Esophagus (tissue), 2 donors: ENCODE measurements around the gene P2RX7. TPM values are rescaled to one million over a fixed set of nuclear protein-coding genes. Genes with fewer than 3 reads are reported as not detected.

Experiments used
- H3K27ac ChIP-seq, 2 donors: one replicate each; pipeline ENCODE4 v1.5.1; 2013; ENCODE audit warnings: low read depth in 2 of 2, mild to moderate bottlenecking in 2 of 2, inconsistent platforms in 1 of 2, low read length in 1 of 2, moderate library complexity in 1 of 2
- H3K27me3 ChIP-seq, 2 donors: one replicate each; pipeline ENCODE4 v1.6.1; 2013; ENCODE audit warnings: low read length in 2 of 2, control low read depth in 1 of 2, mild to moderate bottlenecking in 1 of 2; ENCODE audit not compliant: insufficient read depth in 2 of 2, control insufficient read depth in 1 of 2
- H3K36me3 ChIP-seq, 2 donors: one replicate each; pipeline ENCODE4 v1.6.1; 2013; ENCODE audit warnings: low read length in 1 of 2; ENCODE audit not compliant: control insufficient read depth in 2 of 2, insufficient read depth in 2 of 2
- H3K4me1 ChIP-seq, 2 donors: one replicate each; pipeline ENCODE4 v1.6.1; 2013; ENCODE audit warnings: low read length in 1 of 2; ENCODE audit not compliant: control insufficient read depth in 2 of 2, insufficient read depth in 2 of 2
- H3K4me3 ChIP-seq, 2 donors: one replicate each; pipeline ENCODE4 v1.5.1; 2013; ENCODE audit warnings: low read length in 2 of 2, mild to moderate bottlenecking in 2 of 2, low read depth in 1 of 2, moderate library complexity in 1 of 2
- H3K9me3 ChIP-seq, 2 donors: one replicate each; pipeline ENCODE4 v1.6.1; 2013; ENCODE audit warnings: mild to moderate bottlenecking in 2 of 2, low read depth in 1 of 2, low read length in 1 of 2, moderate library complexity in 1 of 2; ENCODE audit not compliant: control insufficient read depth in 2 of 2, insufficient read depth in 1 of 2
- WGBS, 2 donors: extraction: QIAGEN DNeasy Blood & Tissue Kit; methylation state at CpG; one replicate each; pipeline ENCODE4 v1.1.7; 2013; 5-methylcytosine and 5-hydroxymethylcytosine counted together
- polyA plus RNA-seq, 2 donors: library from polyadenylated mRNA; stranded (reverse); fragments of 200-250 nt; gene quantifications; one replicate each; pipeline ENCODE4 v1.2.3, GENCODE V29; 2013
- donor health status: healthy with polysubstance abuse.
- donor health status: Bipolar disorder and iron deficiency.

Gene P2RX7
- polyA plus RNA-seq, 2 donors: 1.2 to 2.5 TPM

- Histone ChIP-seq H3K4me1 (no peaks in the 10 kb centered on the region), H3K4me3 (no peak overlapping the region), H3K9me3 (no peaks in the 10 kb centered on the region), H3K27me3 (no peaks in the 10 kb centered on the region), H3K36me3 (no peaks in the 10 kb centered on the region), H3K27ac (no peak overlapping the region)
- 81 to 93% methylated on average over 4 of the region's 4 CpGs for WGBS, 2 donors
These were observed 15.4 kb upstream of the P2RX7 start for GRCh38 chr12:121117226-121117777.

DNA sequence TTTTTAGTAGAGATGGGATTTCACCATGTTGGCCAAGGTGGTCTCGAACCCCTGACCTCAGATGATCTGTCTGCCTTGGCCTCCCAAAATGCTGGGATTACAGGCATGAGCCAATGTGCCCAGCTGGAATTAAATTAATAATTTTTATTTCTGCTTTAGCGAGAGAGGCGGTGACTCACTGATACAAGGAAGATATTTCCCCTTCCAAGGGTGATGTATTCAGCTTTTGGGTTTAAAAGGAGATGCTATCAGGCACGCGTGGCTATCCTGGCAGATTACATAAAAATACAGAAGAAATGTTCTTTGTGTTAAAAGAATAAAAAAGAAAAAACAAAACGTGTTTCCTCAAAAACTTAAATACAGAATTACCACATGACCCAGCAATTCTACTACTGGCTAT, 12.4 kb upstream of the P2RX7 start:
- Histone ChIP-seq H3K27me3 (no peaks in the 10 kb centered on the region), H3K27ac (no peak overlapping the region), H3K4me1 (no peaks in the 10 kb centered on the region), H3K4me3 (no peak overlapping the region), H3K36me3 (no peaks in the 10 kb centered on the region), H3K9me3 (no peaks in the 10 kb centered on the region)
- WGBS, 2 donors: 66 to 70% methylated on average over 6 of the region's 6 CpGs

GRCh38 chr12:121120989-121121755, 11.5 kb upstream of the P2RX7 start:
- Histone ChIP-seq H3K4me3 (no peak overlapping the region), H3K9me3 (no peaks in the 10 kb centered on the region), H3K27ac (no peak overlapping the region), H3K36me3 (no peaks in the 10 kb centered on the region), H3K27me3 (no peaks in the 10 kb centered on the region), H3K4me1 (no peaks in the 10 kb centered on the region)
- 80 to 82% methylated on average over 8 of the region's 8 CpGs for WGBS, 2 donors

DNA sequence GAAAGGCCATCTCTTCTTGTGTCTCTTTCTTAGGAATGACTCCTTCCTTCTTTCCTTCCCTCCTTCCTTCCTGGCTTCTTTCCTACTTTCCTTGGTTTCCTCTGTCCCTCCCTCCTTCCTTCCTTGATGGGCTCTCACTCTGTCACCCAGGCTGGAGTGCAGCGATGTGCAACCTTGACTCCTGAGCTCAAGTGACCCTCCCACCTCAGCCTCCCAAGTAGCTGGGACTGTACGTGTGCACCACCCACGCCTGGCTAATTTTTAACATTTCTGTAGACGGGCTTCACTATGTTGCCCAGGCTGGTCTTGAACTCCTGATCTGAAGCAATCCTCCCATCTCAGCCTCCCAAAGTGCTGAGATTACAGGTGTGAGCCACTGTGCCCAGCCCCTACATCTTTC, 10.9 kb upstream of the P2RX7 start:
- no peak overlapping the region for H3K27ac ChIP-seq
- H3K4me1 ChIP-seq: no peaks in the 10 kb centered on the region
- H3K27me3 ChIP-seq: no peaks in the 10 kb centered on the region
- H3K9me3 ChIP-seq: no peaks in the 10 kb centered on the region
- no peak overlapping the region for H3K4me3 ChIP-seq
- no peaks in the 10 kb centered on the region for H3K36me3 ChIP-seq
- WGBS, 2 donors: 80 to 95% methylated on average over 4 of the region's 4 CpGs

DNA sequence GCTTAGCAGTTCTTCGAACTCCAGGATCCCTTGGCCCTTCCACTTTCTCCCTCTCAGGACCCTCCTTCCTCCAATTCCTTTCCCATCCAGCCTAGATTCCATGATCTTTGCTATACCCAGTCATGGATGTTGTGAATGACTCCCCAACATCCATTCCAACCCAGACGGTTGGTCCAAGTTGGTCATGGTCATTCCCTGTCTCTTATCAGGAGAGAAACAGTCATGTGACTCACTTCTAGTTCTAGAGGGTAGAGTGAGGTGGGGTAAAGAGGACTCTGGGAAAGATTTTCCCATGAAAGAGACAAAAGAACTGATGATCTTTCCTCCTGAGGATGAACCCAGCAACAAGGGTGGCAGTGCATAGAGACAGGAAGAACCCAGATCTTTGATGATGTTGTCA, 9.2 kb upstream of the P2RX7 start:
- H3K4me1 ChIP-seq: no peaks in the 10 kb centered on the region
- no peaks in the 10 kb centered on the region for H3K27me3 ChIP-seq
- 94 to 95% methylated on average over 2 of the region's 2 CpGs for WGBS, 2 donors
- no peaks in the 10 kb centered on the region for H3K36me3 ChIP-seq
- no peak overlapping the region for H3K4me3 ChIP-seq
- H3K9me3 ChIP-seq: no peaks in the 10 kb centered on the region
- no peak overlapping the region for H3K27ac ChIP-seq

DNA sequence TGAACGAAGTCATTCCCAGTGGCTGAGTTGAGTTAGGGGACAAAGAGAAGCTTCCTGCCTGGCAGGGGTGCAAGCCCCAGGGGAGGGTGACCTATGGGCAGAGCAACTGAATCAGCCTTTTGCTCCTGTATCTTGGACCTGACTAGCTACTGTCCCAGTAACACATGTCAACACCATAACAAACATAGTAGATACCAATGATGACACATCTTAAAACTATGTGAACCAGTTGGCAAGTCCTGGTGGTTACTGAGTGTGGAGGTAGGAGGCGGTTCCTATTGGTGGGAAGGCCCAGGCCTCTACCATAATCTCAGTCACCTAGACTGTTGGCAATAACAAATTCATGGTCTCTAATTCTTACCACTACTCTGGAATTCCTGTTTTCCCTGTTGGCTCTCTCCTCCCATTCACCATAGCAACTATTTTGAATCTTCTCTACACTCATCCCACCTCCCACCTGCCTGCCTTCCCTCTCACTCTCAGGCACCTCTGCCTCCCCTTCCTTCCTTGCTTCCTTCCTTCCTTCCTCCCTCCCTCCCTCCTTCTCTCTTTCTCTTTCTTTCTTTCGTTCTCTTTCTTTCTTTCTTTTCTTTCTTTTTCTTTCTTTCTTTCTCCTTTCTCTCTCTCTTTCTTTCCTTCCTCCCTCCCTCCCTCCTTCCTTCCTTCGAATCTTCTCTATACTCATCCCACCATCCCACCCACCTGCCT, 8.1 kb upstream of the P2RX7 start:
- Histone ChIP-seq H3K36me3 (no peaks in the 10 kb centered on the region), H3K27ac (no peak overlapping the region), H3K9me3 (no peaks in the 10 kb centered on the region), H3K4me1 (no peaks in the 10 kb centered on the region), H3K4me3 (no peak overlapping the region), H3K27me3 (no peaks in the 10 kb centered on the region)
- WGBS, 2 donors: 62 to 67% methylated on average over 4 of the region's 4 CpGs

GRCh38 chr12:121127501-121127900, 5.2 kb upstream of the P2RX7 start:
- no peaks in the 10 kb centered on the region for H3K27me3 ChIP-seq
- no peaks in the 10 kb centered on the region for H3K9me3 ChIP-seq
- H3K4me1 ChIP-seq: no peaks in the 10 kb centered on the region
- no peak overlapping the region for H3K27ac ChIP-seq
- H3K36me3 ChIP-seq: no peaks in the 10 kb centered on the region
- 71 to 72% methylated on average over 3 of the region's 3 CpGs for WGBS, 2 donors
- H3K4me3 ChIP-seq: no peak overlapping the region

DNA sequence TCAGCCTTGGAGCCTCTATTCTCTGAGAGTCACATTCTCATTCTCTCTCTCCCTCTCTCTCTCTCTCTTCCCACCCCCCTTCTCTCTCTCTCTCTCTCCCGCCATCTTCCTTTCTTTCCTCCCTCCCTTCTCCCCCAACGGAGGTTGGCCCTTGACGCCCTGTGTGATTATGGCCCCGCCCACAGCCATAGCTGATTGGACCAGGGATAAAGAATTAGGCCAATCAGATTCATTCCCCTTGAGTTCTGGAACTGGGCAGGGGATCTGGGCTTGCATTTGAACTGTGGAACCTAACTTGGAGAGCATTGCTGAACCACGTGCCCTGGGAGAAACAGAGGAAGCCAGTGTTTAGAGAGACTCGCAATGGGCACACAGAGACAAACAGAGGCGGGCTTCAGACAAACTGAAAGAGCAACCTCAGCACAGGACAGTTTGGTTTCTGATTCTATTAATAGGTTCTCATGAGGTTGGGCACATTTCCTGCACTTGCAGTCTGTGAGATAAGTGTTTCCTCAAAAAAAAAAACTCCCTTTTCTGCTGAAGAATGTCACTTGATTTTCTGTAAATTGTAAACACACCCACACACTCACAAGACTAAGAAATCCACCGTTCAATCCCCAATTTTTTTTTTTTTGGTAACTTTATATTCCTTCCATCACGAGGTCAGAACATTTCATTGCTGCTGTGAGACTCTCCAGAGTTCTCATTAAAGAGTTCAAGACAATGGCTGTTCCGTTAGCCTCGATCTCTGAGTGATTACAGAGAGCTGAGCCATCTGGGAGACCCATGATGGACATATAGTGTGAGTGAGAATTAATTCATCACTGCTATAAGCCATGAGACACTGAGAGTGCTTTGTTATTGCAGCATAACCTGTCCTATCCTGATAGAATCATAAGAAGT, 3.5 kb upstream of the P2RX7 start:
- Histone ChIP-seq H3K27ac (peak overlapping the region in 1 of 2 donors; percentile 47), H3K9me3 (no peaks in the 10 kb centered on the region), H3K27me3 (no peaks in the 10 kb centered on the region), H3K36me3 (no peaks in the 10 kb centered on the region), H3K4me1 (no peaks in the 10 kb centered on the region), H3K4me3 (no peak overlapping the region)
- WGBS, 2 donors: 33 to 40% methylated on average over 11 of the region's 11 CpGs

GRCh38 chr12:121129811-121130147, 2.9 kb upstream of the P2RX7 start:
- no peaks in the 10 kb centered on the region for H3K27me3 ChIP-seq
- 89 to 90% methylated on average over 4 of the region's 4 CpGs for WGBS, 2 donors
- peak overlapping the region in 1 of 2 donors; percentile 47 for H3K27ac ChIP-seq
- H3K4me1 ChIP-seq: no peaks in the 10 kb centered on the region
- no peaks in the 10 kb centered on the region for H3K9me3 ChIP-seq
- H3K4me3 ChIP-seq: no peak overlapping the region
- H3K36me3 ChIP-seq: no peaks in the 10 kb centered on the region
